Measurements from ENCODE around the gene MSL3. TPM values are rescaled to one million over a fixed set of nuclear protein-coding genes. Genes with fewer than 3 reads are reported as not detected.

MSL3 gene
- polyA plus RNA-seq, 4 donors: 35.8 to 40.5 (median 38.6) TPM

Other genes starting within 250 kb of the MSL3 start
- gene ARHGAP6, start 92.3 kb upstream of the MSL3 start, polyA plus RNA-seq (ENCODE audit: insufficient read length in 4 of 4): 10 to 100 TPM; 14.4 to 15.7 (median 15.5) TPM